Measurements from ENCODE around the gene ZNF446. TPM values are rescaled to one million over a fixed set of nuclear protein-coding genes. Genes with fewer than 3 reads are reported as not detected.
A peak's percentile ranks its signal among the peaks of the same experiment; 100 is the strongest.

ZNF446 gene
- total RNA-seq, 2 experiments from 2014 or later, result 3.5 to 4.0 TPM

GRCh38 chr19:58451358-58452101, 24.6 kb upstream of the ZNF446 start, which contains the start of gene ZNF324B:
Gene ZNF324B (plus strand): TSS chr19:58451622. CDS start chr19:58453702, 2,080 bp downstream.
- Mint-ChIP-seq H3K9me3 (peaks cover 14% of the 10 kb centered on the region), H3K27ac (peak within 1 kb of the TSS; percentile 61), H3K27me3 (peaks cover 13% of the 10 kb centered on the region), H3K4me1 (ENCODE audit: low read depth) (peaks cover 26% of the 10 kb centered on the region), H3K4me3 (peak within 1 kb of the TSS; percentile 84), H3K36me3 (ENCODE audit: low read depth) (peaks cover 18% of the 10 kb centered on the region)
- POLR2A ChIA-PET, result interaction anchor here (0.8 to 1.4 kb wide), 3 partner anchors 9 to 11 kb away, joined by 3 to 5 read pairs (median 3); no protein-coding TSS in a partner anchor
- intact Hi-C loops (cut with micrococcal nuclease), result no loop called here
- CTCF ChIA-PET, result interaction anchor here (1.5 kb wide), 1 partner anchor 68 kb away, joined by 3 read pairs; the partner anchor contains the start of gene ZBTB45
- no peak for TF ChIP-seq CTCF (IDR thresholded peaks at IDR 0.05)
- DNase-seq, result peak; percentile 98
- ATAC-seq, result peak; percentile 98

GRCh38 chr19:58453743-58454142, 22.4 kb upstream of the ZNF446 start:
- DNase-seq (no peak), ATAC-seq (no peak)
- TF ChIP-seq CTCF (IDR thresholded peaks at IDR 0.05), result no peak
- H3K9me3 Mint-ChIP-seq, result peaks cover 9% of the 10 kb centered on the region
- peaks cover 23% of the 10 kb centered on the region for H3K36me3 Mint-ChIP-seq (ENCODE audit: low read depth)
- H3K27me3 Mint-ChIP-seq, result peaks cover 3% of the 10 kb centered on the region
- no peak overlapping the region for H3K27ac Mint-ChIP-seq
- POLR2A ChIA-PET, result no interaction called here
- intact Hi-C loops (cut with micrococcal nuclease), result no loop called here
- H3K4me3 Mint-ChIP-seq, result no peak overlapping the region
- H3K4me1 Mint-ChIP-seq (ENCODE audit: low read depth), result peaks cover 26% of the 10 kb centered on the region
- CTCF ChIA-PET, result no interaction called here

DNA sequence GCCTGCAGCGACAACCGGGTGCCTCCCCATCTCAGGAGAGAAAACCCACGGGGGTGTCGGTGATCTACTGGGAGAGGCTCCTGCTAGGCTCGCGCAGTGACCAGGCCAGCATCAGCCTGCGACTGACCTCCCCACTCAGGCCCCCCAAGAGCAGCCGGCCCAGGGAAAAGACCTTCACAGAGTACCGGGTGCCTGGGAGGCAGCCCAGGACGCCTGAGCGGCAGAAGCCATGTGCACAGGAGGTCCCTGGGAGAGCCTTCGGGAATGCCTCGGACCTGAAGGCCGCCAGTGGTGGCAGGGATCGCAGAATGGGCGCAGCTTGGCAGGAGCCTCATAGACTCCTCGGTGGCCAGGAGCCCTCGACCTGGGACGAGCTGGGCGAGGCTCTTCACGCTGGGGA, 20.8 kb upstream of the ZNF446 start:
- Mint-ChIP-seq H3K36me3 (ENCODE audit: low read depth) (peaks cover 20% of the 10 kb centered on the region), H3K27ac (no peak overlapping the region), H3K4me1 (ENCODE audit: low read depth) (peaks cover 18% of the 10 kb centered on the region), H3K27me3 (peaks cover 3% of the 10 kb centered on the region), H3K4me3 (no peak overlapping the region), H3K9me3 (no peaks in the 10 kb centered on the region)
- ChIA-PET POLR2A (no interaction called here), CTCF (no interaction called here)
- intact Hi-C loops (cut with micrococcal nuclease), result no loop called here
- ATAC-seq, result no peak
- DNase-seq, result no peak
- TF ChIP-seq CTCF (IDR thresholded peaks at IDR 0.05), result no peak

- Mint-ChIP-seq H3K4me3 (no peak overlapping the region), H3K4me1 (ENCODE audit: low read depth) (peaks cover 13% of the 10 kb centered on the region)
These were observed 20.0 kb upstream of the ZNF446 start for GRCh38 chr19:58456111-58456510.

More at GRCh38 chr19:58456111-58456510, 20.0 kb upstream of the ZNF446 start:
- intact Hi-C loops (cut with micrococcal nuclease), result no loop called here
- CTCF ChIA-PET, result no interaction called here
- ATAC-seq, result no peak
- POLR2A ChIA-PET, result no interaction called here
- no peaks in the 10 kb centered on the region for H3K27me3 Mint-ChIP-seq
- peaks cover 20% of the 10 kb centered on the region for H3K36me3 Mint-ChIP-seq (ENCODE audit: low read depth)
- TF ChIP-seq CTCF (IDR thresholded peaks at IDR 0.05), result no peak
- H3K27ac Mint-ChIP-seq, result no peak overlapping the region
- no peaks in the 10 kb centered on the region for H3K9me3 Mint-ChIP-seq
- DNase-seq, result no peak
